Measurements from ENCODE around the gene VEGFA. TPM values are rescaled to one million over a fixed set of nuclear protein-coding genes. Genes with fewer than 3 reads are reported as not detected.

VEGFA gene
- polyA plus RNA-seq, 1 donor from 2014 or later = 0.19 TPM

DNA sequence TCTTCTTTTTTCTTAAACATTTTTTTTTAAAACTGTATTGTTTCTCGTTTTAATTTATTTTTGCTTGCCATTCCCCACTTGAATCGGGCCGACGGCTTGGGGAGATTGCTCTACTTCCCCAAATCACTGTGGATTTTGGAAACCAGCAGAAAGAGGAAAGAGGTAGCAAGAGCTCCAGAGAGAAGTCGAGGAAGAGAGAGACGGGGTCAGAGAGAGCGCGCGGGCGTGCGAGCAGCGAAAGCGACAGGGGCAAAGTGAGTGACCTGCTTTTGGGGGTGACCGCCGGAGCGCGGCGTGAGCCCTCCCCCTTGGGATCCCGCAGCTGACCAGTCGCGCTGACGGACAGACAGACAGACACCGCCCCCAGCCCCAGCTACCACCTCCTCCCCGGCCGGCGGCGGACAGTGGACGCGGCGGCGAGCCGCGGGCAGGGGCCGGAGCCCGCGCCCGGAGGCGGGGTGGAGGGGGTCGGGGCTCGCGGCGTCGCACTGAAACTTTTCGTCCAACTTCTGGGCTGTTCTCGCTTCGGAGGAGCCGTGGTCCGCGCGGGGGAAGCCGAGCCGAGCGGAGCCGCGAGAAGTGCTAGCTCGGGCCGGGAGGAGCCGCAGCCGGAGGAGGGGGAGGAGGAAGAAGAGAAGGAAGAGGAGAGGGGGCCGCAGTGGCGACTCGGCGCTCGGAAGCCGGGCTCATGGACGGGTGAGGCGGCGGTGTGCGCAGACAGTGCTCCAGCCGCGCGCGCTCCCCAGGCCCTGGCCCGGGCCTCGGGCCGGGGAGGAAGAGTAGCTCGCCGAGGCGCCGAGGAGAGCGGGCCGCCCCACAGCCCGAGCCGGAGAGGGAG, 580 bp downstream of the VEGFA start:
- no peaks in the 10 kb centered on the region for H3K36me3 Mint-ChIP-seq
- peaks cover 6 to 10% (median 7%) of the 10 kb centered on the region in 3 donors for H3K4me1 Mint-ChIP-seq
- peak overlapping the region; percentile 90 to 98 (median 97) for H3K4me3 Mint-ChIP-seq
- H3K27ac Mint-ChIP-seq = peak overlapping the region; percentile 23 to 85 (median 74)
- H3K9me3 Mint-ChIP-seq = no peaks in the 10 kb centered on the region
- peaks cover 14% of the 10 kb centered on the region for H3K27me3 Mint-ChIP-seq

- Mint-ChIP-seq H3K27ac (no peak overlapping the region), H3K9me3 (no peaks in the 10 kb centered on the region), H3K4me1 (peaks cover 8 to 12% (median 8%) of the 10 kb centered on the region in 3 donors), H3K4me3 (peak overlapping the region in 3 of 4 donors; percentile 63 to 81 (median 74)), H3K36me3 (no peaks in the 10 kb centered on the region), H3K27me3 (peaks cover 14% of the 10 kb centered on the region)
These were observed 1.3 kb downstream of the VEGFA start for GRCh38 chr6:43771210-43771857.

- H3K27ac Mint-ChIP-seq = no peak overlapping the region
- peaks cover 8 to 12% (median 11%) of the 10 kb centered on the region in 3 donors for H3K4me1 Mint-ChIP-seq
- H3K27me3 Mint-ChIP-seq = peaks cover 14% of the 10 kb centered on the region
- no peaks in the 10 kb centered on the region for H3K9me3 Mint-ChIP-seq
- no peaks in the 10 kb centered on the region for H3K36me3 Mint-ChIP-seq
- peak overlapping the region; percentile 51 to 87 (median 76) for H3K4me3 Mint-ChIP-seq
These were observed 2.1 kb downstream of the VEGFA start for GRCh38 chr6:43771858-43772680.

- H3K4me3 Mint-ChIP-seq = peak overlapping the region; percentile 51 to 87 (median 76)
- peaks cover 14% of the 10 kb centered on the region for H3K27me3 Mint-ChIP-seq
- no peak overlapping the region for H3K27ac Mint-ChIP-seq
- no peaks in the 10 kb centered on the region for H3K36me3 Mint-ChIP-seq
- peaks cover 8 to 12% (median 11%) of the 10 kb centered on the region in 3 donors for H3K4me1 Mint-ChIP-seq
- H3K9me3 Mint-ChIP-seq = no peaks in the 10 kb centered on the region
These were observed 2.7 kb downstream of the VEGFA start for GRCh38 chr6:43772681-43773049.

DNA sequence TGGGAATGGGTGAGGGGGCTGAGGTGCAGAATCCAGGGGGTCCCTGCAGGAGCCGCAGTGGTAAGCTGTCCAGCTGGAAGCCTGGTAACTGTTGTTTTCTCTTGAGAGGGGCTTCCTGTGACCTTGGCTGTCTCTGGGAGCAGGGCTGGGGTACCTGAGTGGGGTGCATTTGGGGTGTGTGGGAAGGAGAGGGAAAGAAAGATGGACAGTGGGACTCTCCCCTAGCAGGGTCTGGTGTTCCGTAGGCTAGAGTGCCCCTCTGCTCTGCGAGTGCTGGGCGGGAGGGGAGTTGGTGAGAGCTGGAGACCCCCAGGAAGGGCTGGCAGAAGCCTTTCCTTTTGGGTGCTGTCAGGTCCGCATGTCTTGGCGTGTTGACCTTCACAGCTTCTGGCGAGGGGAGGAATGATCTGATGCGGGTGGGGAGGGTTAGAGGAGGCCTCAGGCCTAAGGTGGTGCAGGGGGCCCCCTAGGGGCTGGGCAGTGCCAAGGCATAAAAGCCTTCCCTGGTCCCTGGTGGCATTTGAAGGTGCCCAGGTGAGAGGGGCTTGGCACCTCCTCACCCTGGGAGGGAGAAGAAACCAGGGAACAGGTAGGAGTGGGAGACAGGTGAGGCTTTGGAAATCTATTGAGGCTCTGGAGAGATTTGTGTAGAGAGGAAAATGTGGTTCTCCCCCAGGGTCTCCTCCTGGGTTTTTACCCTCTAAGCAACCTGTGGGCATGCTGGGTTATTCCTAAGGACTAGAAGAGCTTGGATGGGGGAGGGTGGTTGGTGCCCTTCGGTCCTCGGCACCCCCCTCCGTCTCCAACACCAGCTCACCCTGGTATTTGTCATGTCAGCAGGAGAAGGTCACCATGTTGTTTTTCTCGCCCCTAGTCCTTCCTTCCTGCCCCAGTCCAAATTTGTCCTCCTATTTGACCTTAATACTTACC, 3.3 kb downstream of the VEGFA start:
- Mint-ChIP-seq H3K9me3 (no peaks in the 10 kb centered on the region), H3K36me3 (no peaks in the 10 kb centered on the region), H3K4me3 (peak overlapping the region in 3 of 4 donors; percentile 32 to 69 (median 60)), H3K27me3 (peaks cover 14% of the 10 kb centered on the region), H3K27ac (peak overlapping the region in 1 of 3 donors; percentile 67), H3K4me1 (peaks cover 8 to 12% (median 11%) of the 10 kb centered on the region in 3 donors)

- Mint-ChIP-seq H3K4me3 (peak overlapping the region in 2 of 4 donors; percentile 32 to 57), H3K36me3 (no peaks in the 10 kb centered on the region), H3K27me3 (peaks cover 14% of the 10 kb centered on the region), H3K9me3 (no peaks in the 10 kb centered on the region), H3K27ac (no peak overlapping the region), H3K4me1 (peaks cover 8 to 12% (median 11%) of the 10 kb centered on the region in 3 donors)
These were observed 4.2 kb downstream of the VEGFA start for GRCh38 chr6:43773980-43774775.

DNA sequence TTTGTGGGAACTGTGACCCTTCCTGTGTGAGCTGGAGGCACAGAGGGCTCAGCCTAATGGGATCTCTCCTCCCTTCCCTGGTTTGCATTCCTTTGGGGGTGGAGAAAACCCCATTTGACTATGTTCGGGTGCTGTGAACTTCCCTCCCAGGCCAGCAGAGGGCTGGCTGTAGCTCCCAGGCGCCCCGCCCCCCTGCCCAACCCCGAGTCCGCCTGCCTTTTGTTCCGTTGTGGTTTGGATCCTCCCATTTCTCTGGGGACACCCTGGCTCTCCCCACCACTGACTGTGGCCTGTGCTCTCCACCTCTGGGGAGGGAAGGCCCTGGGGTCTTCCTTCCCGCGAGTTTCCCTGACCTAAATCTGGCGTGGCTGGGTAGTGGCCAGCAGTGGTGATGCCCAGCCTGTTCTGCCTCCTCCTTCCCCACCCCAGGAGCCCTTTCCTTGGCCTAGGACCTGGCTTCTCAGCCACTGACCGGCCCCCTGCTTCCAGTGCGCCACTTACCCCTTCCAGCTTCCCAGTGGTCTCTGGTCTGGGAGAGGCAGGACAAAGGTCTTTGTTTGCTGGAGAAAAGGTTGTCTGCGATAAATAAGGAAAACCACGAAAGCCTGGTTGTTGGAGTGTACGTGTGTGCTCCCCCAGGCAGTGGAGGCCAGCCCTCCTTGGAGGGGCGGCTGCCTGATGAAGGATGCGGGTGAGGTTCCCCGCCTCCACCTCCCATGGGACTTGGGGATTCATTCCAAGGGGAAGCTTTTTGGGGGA, 4.9 kb downstream of the VEGFA start:
- H3K36me3 Mint-ChIP-seq = peaks cover 1% of the 10 kb centered on the region
- H3K27ac Mint-ChIP-seq = no peak overlapping the region
- H3K9me3 Mint-ChIP-seq = no peaks in the 10 kb centered on the region
- H3K4me3 Mint-ChIP-seq = peak overlapping the region in 3 of 4 donors; percentile 47 to 77 (median 57)
- peaks cover 8 to 11% (median 10%) of the 10 kb centered on the region in 3 donors for H3K4me1 Mint-ChIP-seq
- peaks cover 14% of the 10 kb centered on the region for H3K27me3 Mint-ChIP-seq

- H3K27ac Mint-ChIP-seq = no peak overlapping the region
- H3K4me3 Mint-ChIP-seq = no peak overlapping the region
- H3K36me3 Mint-ChIP-seq = peaks cover 1% of the 10 kb centered on the region
- no peaks in the 10 kb centered on the region for H3K9me3 Mint-ChIP-seq
- H3K27me3 Mint-ChIP-seq = peaks cover 12% of the 10 kb centered on the region
- peaks cover 4 to 10% (median 7%) of the 10 kb centered on the region in 3 donors for H3K4me1 Mint-ChIP-seq
These were observed 5.5 kb downstream of the VEGFA start for GRCh38 chr6:43775535-43775885.

GRCh38 chr6:43776115-43776798, 6.2 kb downstream of the VEGFA start:
- peaks cover 12% of the 10 kb centered on the region for H3K27me3 Mint-ChIP-seq
- peaks cover 1% of the 10 kb centered on the region for H3K36me3 Mint-ChIP-seq
- no peak overlapping the region for H3K27ac Mint-ChIP-seq
- H3K4me3 Mint-ChIP-seq = no peak overlapping the region
- H3K4me1 Mint-ChIP-seq = peaks cover 3 to 10% (median 7%) of the 10 kb centered on the region in 3 donors
- H3K9me3 Mint-ChIP-seq = no peaks in the 10 kb centered on the region

DNA sequence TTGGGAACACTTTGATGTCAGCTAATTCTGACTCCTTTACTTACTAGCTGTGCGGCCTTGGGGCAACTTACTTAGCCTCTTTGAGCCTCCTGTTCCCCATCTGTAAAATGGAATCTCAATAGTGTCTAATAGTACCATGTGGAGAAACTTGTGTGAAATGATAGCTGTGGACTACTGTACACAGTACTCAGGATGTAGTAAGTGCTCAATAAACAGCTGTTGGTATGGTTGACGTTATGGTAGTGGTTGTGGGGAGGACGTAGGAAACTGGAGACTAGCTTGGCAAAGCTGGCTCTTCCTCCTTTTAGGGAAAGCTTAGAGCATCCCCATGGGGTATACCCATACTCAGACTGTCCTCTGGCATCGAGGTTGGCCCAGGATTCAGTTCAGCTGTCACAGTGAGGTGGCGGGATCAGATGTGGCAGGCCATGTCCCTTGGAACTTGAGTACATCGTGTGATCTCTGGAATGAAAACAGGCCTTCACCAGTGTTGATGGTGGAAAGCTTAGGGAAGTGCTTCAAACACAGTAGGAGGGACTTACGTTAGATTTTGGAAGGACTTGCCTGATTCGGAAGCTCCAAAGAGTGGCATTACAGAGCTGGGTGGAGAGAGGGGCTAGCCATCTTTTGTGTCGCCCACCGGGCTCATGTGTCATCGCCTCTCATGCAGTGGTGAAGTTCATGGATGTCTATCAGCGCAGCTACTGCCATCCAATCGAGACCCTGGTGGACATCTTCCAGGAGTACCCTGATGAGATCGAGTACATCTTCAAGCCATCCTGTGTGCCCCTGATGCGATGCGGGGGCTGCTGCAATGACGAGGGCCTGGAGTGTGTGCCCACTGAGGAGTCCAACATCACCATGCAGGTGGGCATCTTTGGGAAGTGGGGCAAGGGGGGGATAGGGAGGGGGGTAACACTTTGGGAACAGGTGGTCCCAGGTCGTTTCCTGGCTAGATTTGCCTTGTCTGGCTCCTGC, 7.1 kb downstream of the VEGFA start:
- peaks cover 1% of the 10 kb centered on the region for H3K36me3 Mint-ChIP-seq
- H3K27me3 Mint-ChIP-seq = peaks cover 11% of the 10 kb centered on the region
- no peak overlapping the region for H3K4me3 Mint-ChIP-seq
- H3K27ac Mint-ChIP-seq = no peak overlapping the region
- peaks cover 3 to 10% (median 7%) of the 10 kb centered on the region in 3 donors for H3K4me1 Mint-ChIP-seq
- H3K9me3 Mint-ChIP-seq = peaks cover 0 to 2% (median 0%) of the 10 kb centered on the region in 3 donors

DNA sequence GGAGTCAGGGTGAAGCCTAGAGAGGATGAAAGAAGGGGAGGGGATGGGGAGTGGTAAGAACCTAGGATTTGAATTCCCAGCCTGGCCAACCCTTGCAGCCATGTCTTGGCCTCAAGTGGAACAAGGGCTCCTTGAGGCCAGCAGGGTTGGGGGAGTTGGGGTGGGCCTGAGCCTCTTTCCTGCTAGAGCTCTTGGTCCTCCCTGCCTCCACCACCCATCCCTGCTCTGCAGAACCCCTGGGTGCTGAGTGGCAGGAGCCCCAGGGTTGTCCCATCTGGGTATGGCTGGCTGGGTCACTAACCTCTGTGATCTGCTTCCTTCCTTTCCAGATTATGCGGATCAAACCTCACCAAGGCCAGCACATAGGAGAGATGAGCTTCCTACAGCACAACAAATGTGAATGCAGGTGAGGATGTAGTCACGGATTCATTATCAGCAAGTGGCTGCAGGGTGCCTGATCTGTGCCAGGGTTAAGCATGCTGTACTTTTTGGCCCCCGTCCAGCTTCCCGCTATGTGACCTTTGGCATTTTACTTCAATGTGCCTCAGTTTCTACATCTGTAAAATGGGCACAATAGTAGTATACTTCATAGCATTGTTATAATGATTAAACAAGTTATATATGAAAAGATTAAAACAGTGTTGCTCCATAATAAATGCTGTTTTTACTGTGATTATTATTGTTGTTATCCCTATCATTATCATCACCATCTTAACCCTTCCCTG, 8.3 kb downstream of the VEGFA start:
- Mint-ChIP-seq H3K4me1 (peaks cover 3 to 10% (median 7%) of the 10 kb centered on the region in 3 donors), H3K27me3 (peaks cover 6% of the 10 kb centered on the region), H3K4me3 (no peak overlapping the region), H3K27ac (no peak overlapping the region), H3K9me3 (peaks cover 0 to 2% (median 0%) of the 10 kb centered on the region in 3 donors), H3K36me3 (peaks cover 1% of the 10 kb centered on the region)
